ENCODE data around the gene NR1D2.

DNA sequence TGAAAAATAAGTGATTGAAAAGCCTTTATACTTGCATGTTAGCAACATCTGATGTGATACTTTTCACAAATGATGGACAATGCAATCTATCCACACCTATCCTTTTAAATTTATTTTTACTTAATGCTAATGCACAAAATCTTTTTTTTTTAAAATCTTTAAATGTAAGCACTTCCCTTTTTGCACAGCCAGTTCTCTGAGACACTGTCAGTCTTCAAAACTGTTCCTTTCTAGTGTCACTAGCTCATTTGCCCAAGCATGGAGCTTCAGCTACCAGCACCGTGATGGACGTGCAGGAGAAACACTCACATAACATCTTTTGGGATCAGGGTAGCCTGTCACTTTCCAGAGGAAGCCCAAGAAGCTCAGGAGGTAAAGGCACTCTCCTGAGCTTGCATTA, 50.1 kb downstream of the NR1D2 start:
- TF ChIP-seq, protein P1, sequence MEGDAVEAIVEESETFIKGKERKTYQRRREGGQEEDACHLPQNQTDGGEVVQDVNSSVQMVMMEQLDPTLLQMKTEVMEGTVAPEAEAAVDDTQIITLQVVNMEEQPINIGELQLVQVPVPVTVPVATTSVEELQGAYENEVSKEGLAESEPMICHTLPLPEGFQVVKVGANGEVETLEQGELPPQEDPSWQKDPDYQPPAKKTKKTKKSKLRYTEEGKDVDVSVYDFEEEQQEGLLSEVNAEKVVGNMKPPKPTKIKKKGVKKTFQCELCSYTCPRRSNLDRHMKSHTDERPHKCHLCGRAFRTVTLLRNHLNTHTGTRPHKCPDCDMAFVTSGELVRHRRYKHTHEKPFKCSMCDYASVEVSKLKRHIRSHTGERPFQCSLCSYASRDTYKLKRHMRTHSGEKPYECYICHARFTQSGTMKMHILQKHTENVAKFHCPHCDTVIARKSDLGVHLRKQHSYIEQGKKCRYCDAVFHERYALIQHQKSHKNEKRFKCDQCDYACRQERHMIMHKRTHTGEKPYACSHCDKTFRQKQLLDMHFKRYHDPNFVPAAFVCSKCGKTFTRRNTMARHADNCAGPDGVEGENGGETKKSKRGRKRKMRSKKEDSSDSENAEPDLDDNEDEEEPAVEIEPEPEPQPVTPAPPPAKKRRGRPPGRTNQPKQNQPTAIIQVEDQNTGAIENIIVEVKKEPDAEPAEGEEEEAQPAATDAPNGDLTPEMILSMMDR (IDR thresholded peaks at IDR 0.05): no peak
- no peak for TF ChIP-seq HMGXB4 (CRISPR knock-in tag; IDR thresholded peaks at IDR 0.05; ENCODE audit: borderline replicate concordance)
- TF ChIP-seq MYC (IDR thresholded peaks at IDR 0.05; ENCODE audit: borderline replicate concordance, low read length): no peak
- no peak for TF ChIP-seq JUN (IDR thresholded peaks at IDR 0.05)
- TF ChIP-seq, protein P2, sequence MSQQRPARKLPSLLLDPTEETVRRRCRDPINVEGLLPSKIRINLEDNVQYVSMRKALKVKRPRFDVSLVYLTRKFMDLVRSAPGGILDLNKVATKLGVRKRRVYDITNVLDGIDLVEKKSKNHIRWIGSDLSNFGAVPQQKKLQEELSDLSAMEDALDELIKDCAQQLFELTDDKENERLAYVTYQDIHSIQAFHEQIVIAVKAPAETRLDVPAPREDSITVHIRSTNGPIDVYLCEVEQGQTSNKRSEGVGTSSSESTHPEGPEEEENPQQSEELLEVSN (IDR thresholded peaks at IDR 0.05; ENCODE audit: borderline replicate concordance, low read depth): no peak
- TF ChIP-seq, protein P3, sequence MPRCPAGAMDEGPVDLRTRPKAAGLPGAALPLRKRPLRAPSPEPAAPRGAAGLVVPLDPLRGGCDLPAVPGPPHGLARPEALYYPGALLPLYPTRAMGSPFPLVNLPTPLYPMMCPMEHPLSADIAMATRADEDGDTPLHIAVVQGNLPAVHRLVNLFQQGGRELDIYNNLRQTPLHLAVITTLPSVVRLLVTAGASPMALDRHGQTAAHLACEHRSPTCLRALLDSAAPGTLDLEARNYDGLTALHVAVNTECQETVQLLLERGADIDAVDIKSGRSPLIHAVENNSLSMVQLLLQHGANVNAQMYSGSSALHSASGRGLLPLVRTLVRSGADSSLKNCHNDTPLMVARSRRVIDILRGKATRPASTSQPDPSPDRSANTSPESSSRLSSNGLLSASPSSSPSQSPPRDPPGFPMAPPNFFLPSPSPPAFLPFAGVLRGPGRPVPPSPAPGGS (IDR thresholded peaks at IDR 0.05): no peak

All from A549 (cell line).